Spleen (tissue), 11 donors: ENCODE data around the gene DAPK1. TPM values are rescaled to one million over a fixed set of nuclear protein-coding genes. Genes with fewer than 3 reads are reported as not detected.

Source experiments
- DNase-seq: peaks from one replicate; pipeline ENCODE4 v3.0.0-alpha.2; 2020
- H3K27ac ChIP-seq, 8 donors: fragments of 200-600 bp; sonication (generic) in 7 of 8; 1 replicate in 4 of 8; 2 replicates in 4 of 8; pipeline versions ENCODE4 v1.5.0 to v1.8.0; 2016 to 2021; ENCODE audit warnings: inconsistent platforms in 4 of 8, mild to moderate bottlenecking in 4 of 8, moderate library complexity in 1 of 8
- H3K27me3 ChIP-seq, 7 donors: fragments of 200-600 bp; sonication (generic) in 6 of 7; replicated peaks in 1 of 7; 1 replicate in 4 of 7; 2 replicates in 3 of 7; pipeline versions ENCODE4 v1.5.0 to v1.8.0; 2016 to 2021; ENCODE audit warnings: inconsistent platforms in 3 of 7, mild to moderate bottlenecking in 1 of 7
- H3K36me3 ChIP-seq, 6 donors: fragments of 200-600 bp; sonication (generic) in 5 of 6; 1 replicate in 4 of 6; 2 replicates in 2 of 6; pipeline versions ENCODE4 v1.5.0 to v1.8.0; 2016 to 2021; ENCODE audit warnings: inconsistent platforms in 2 of 6
- H3K4me1 ChIP-seq, 6 donors: fragments of 200-600 bp; sonication (generic) in 5 of 6; 1 replicate in 3 of 6; 2 replicates in 3 of 6; pipeline versions ENCODE4 v1.5.0 to v1.8.0; 2016 to 2021; ENCODE audit warnings: inconsistent platforms in 3 of 6
- H3K4me3 ChIP-seq, 8 donors: fragments of 200-600 bp; sonication (generic) in 7 of 8; 1 replicate in 4 of 8; 2 replicates in 4 of 8; pipeline versions ENCODE4 v1.5.0 to v1.8.0; 2016 to 2021; ENCODE audit warnings: inconsistent platforms in 4 of 8, mild to moderate bottlenecking in 4 of 8, moderate library complexity in 2 of 8
- H3K9me3 ChIP-seq, 8 donors: fragments of 200-600 bp; sonication (generic) in 7 of 8; 1 replicate in 4 of 8; 2 replicates in 4 of 8; pipeline versions ENCODE4 v1.5.0 to v1.8.0; 2016 to 2021; ENCODE audit warnings: inconsistent platforms in 4 of 8
- CTCF ChIP-seq, 11 experiments: fragments of 200-600 bp in 7 of 11; fragments of 450-650 bp in 4 of 11; sonication (generic) in 4 of 11; IDR thresholded peaks in 8 of 11; conservative IDR thresholded peaks in 3 of 11; 1 replicate in 7 of 11; 2 replicates in 4 of 11; pipeline versions ENCODE4 v1.4.0 to v1.8.0; 2016 to 2021; ENCODE audit warnings: antibody characterized with exemption in 11 of 11, inconsistent platforms in 4 of 11, mild to moderate bottlenecking in 1 of 11
- POLR2A ChIP-seq, 3 donors: fragments of 450-650 bp; IDR thresholded peaks; one replicate each; pipeline ENCODE4 v1.5.1; 2017; ENCODE audit warnings: antibody characterized with exemption in 3 of 3, mild to moderate bottlenecking in 1 of 3
- POLR2AphosphoS5 ChIP-seq, 3 donors: sonication (generic); formaldehyde crosslinking; IDR thresholded peaks; one replicate each; pipeline ENCODE4 v1.5.1; 2017; ENCODE audit warnings: antibody characterized with exemption in 3 of 3
- WGBS, 5 donors: extraction: QIAGEN DNeasy Blood & Tissue Kit in 3 of 5; methylation state at CpG; one replicate each; pipeline versions ENCODE4 v1.1.5 to v1.1.7; 2013 to 2018; 5-methylcytosine and 5-hydroxymethylcytosine counted together
- intact Hi-C: fragments of 100-400 bp; cut with DNase I; formaldehyde crosslinking; loops from one replicate; pipeline ENCODE4 v1.15.0; 2023; ENCODE audit warnings: low total_unique reads
- polyA plus RNA-seq, 3 donors: library from polyadenylated mRNA; stranded (reverse); fragments of 200-250 nt; gene quantifications; one replicate each; pipeline ENCODE4 v1.2.1, GENCODE V29; 2013
- total RNA-seq, 7 donors: library from RNA; depleted of rRNA in 3 of 7; stranded (reverse); fragments of >200 nt in 3 of 7; fragmentation: NEBNext Ultra II Directional in 4 of 7; extraction: Animal tissue kit (Norgen Biotek cat#: 25700) in 4 of 7; gene quantifications; one replicate each; pipeline versions ENCODE4 v1.1.0 to v1.2.1, GENCODE V29; 2016 to 2021
- donor health status: healthy with polysubstance abuse.
- donor health status: DM: no; HTN: no; CAD: no; lungs with moderate emphysema.
- donor health status: DM: no; HTN: no; CAD: no.
- donor health status: Bipolar disorder and iron deficiency.
- donor health status: healthy.
- donor health status: DM: no; HTN: no; CAD: no.
- donor health status: DM: yes; HTN: yes; CAD: no.

Gene DAPK1
- total and polyA plus RNA-seq, 10 donors, result 6.4 to 126 (median 102) TPM

- H3K9me3 ChIP-seq, result no peaks in the 10 kb centered on the region
- intact Hi-C loops, result no loop called here
- H3K27ac ChIP-seq, result peak overlapping the region in 4 of 8 donors; percentile 23 to 48 (median 36)
Measured at GRCh38 chr9:87464110-87464991, 33.3 kb upstream of the DAPK1 start.

GRCh38 chr9:87464992-87465378 lies 32.7 kb upstream of the DAPK1 start:
- whole genome bisulfite sequencing, 5 donors, result 90 to 100% (median 97%) methylated on average over 1 of the region's 1 CpG
- H3K9me3 ChIP-seq, result no peaks in the 10 kb centered on the region
- H3K4me1 ChIP-seq, result peaks cover 0 to 7% (median 0%) of the 10 kb centered on the region in 6 donors
- no peaks in the 10 kb centered on the region for H3K27me3 ChIP-seq
- H3K27ac ChIP-seq, result no peak overlapping the region
- H3K36me3 ChIP-seq, result no peaks in the 10 kb centered on the region
- intact Hi-C loops, result no loop called here
- TF ChIP-seq POLR2A (IDR thresholded peaks at IDR 0.05) (no peak), POLR2AphosphoS5 (IDR thresholded peaks at IDR 0.05) (no peak), CTCF (IDR thresholded peaks at IDR 0.05 in 8 of 11, conservative IDR thresholded peaks at IDR 0.05 in 3 of 11) (no peak)
- H3K4me3 ChIP-seq, result no peak overlapping the region
- no peak for DNase-seq

More at GRCh38 chr9:87464110-87464991, 33.3 kb upstream of the DAPK1 start:
- DNase-seq, result no peak
- Histone ChIP-seq H3K4me1 (peaks cover 0 to 7% (median 0%) of the 10 kb centered on the region in 6 donors), H3K4me3 (no peak overlapping the region), H3K27me3 (no peaks in the 10 kb centered on the region), H3K36me3 (no peaks in the 10 kb centered on the region)
- TF ChIP-seq POLR2AphosphoS5 (IDR thresholded peaks at IDR 0.05) (no peak), POLR2A (IDR thresholded peaks at IDR 0.05) (no peak), CTCF (IDR thresholded peaks at IDR 0.05 in 8 of 11, conservative IDR thresholded peaks at IDR 0.05 in 3 of 11) (no peak)
- 29 to 44% (median 39%) methylated on average over 7 of the region's 7 CpGs for WGBS, 5 donors

GRCh38 chr9:87465816-87466215 lies 31.9 kb upstream of the DAPK1 start:
- TF ChIP-seq POLR2AphosphoS5 (IDR thresholded peaks at IDR 0.05), result no peak
- no peak for TF ChIP-seq POLR2A (IDR thresholded peaks at IDR 0.05)
- TF ChIP-seq CTCF (IDR thresholded peaks at IDR 0.05 in 8 of 11, conservative IDR thresholded peaks at IDR 0.05 in 3 of 11), result no peak
- H3K27me3 ChIP-seq, result no peaks in the 10 kb centered on the region
- intact Hi-C loops, result no loop called here
- WGBS, 5 donors, result 79 to 89% (median 87%) methylated on average over 3 of the region's 3 CpGs
- H3K4me3 ChIP-seq, result no peak overlapping the region
- H3K4me1 ChIP-seq, result peaks cover 0 to 7% (median 0%) of the 10 kb centered on the region in 6 donors
- no peaks in the 10 kb centered on the region for H3K9me3 ChIP-seq
- no peak overlapping the region for H3K27ac ChIP-seq
- no peaks in the 10 kb centered on the region for H3K36me3 ChIP-seq
- DNase-seq, result no peak

GRCh38 chr9:87467187-87467586 lies 30.5 kb upstream of the DAPK1 start:
- Histone ChIP-seq H3K27me3 (no peaks in the 10 kb centered on the region), H3K9me3 (no peaks in the 10 kb centered on the region), H3K4me3 (no peak overlapping the region), H3K27ac (no peak overlapping the region), H3K4me1 (peaks cover 0 to 7% (median 0%) of the 10 kb centered on the region in 6 donors), H3K36me3 (no peaks in the 10 kb centered on the region)
- intact Hi-C loops, result no loop called here
- TF ChIP-seq POLR2A (IDR thresholded peaks at IDR 0.05), result no peak
- WGBS, 5 donors, result 89 to 96% (median 92%) methylated on average over 6 of the region's 6 CpGs
- DNase-seq, result no peak
